SK-N-SH treated with all-trans-retinoic acid at 6 μM for 48 hours (cell line): Measurements from ENCODE around the gene FCHSD2.

Experiments used
- OSR1 ChIP-seq: fragments of 250-450 bp; sonication (Bioruptor Pico); IDR thresholded peaks from 2 replicates; pipeline ENCODE4 v1.8.0; 2022; ENCODE audit warnings: moderate library complexity, mild to moderate bottlenecking, inconsistent platforms
- PPARA ChIP-seq: fragments of 250-450 bp; sonication (Bioruptor Pico); IDR thresholded peaks from 2 replicates; pipeline ENCODE4 v1.5.0; 2020; ENCODE audit warnings: mild to moderate bottlenecking, borderline replicate concordance
- RARB ChIP-seq: fragments of 250-450 bp; sonication (Bioruptor Pico); IDR thresholded peaks from 2 replicates; pipeline ENCODE4 v1.8.0; 2021; ENCODE audit warnings: mild to moderate bottlenecking, moderate library complexity
- ZC3H10 ChIP-seq: fragments of 250-450 bp; sonication (Bioruptor Pico); IDR thresholded peaks from 2 replicates; pipeline ENCODE4 v1.5.1; 2021; ENCODE audit warnings: mild to moderate bottlenecking, moderate library complexity
- ZFP30 ChIP-seq: fragments of 450-650 bp; formaldehyde crosslinking; IDR thresholded peaks from 2 replicates; pipeline ENCODE4 v1.5.0; 2022; ENCODE audit warnings: mild to moderate bottlenecking, moderate library complexity
- ZNF565 ChIP-seq: fragments of 450-650 bp; formaldehyde crosslinking; conservative IDR thresholded peaks from 2 replicates; pipeline ENCODE4 v1.5.0; 2020; ENCODE audit warnings: low read depth, mild to moderate bottlenecking, moderate library complexity
- ZNF70 ChIP-seq: fragments of 450-650 bp; formaldehyde crosslinking; IDR thresholded peaks from 2 replicates; pipeline ENCODE4 v1.5.0; 2020; ENCODE audit warnings: mild to moderate bottlenecking, moderate library complexity
- ZNF8 ChIP-seq: fragments of 450-650 bp; formaldehyde crosslinking; IDR thresholded peaks from 2 replicates; pipeline ENCODE4 v1.5.0; 2020; ENCODE audit warnings: mild to moderate bottlenecking, moderate library complexity
- TF ChIP-seq, protein P1 (sequence below): fragments of 250-450 bp; sonication (Bioruptor Pico); IDR thresholded peaks from 2 replicates; pipeline ENCODE4 v1.8.0; 2020; ENCODE audit warnings: mild to moderate bottlenecking, moderate library complexity, borderline replicate concordance
- TF ChIP-seq, protein P2 (sequence below): fragments of 250-450 bp; sonication (Bioruptor Pico); IDR thresholded peaks from 2 replicates; pipeline ENCODE4 v1.8.0; 2021; ENCODE audit warnings: low read depth, mild to moderate bottlenecking, moderate library complexity, borderline replicate concordance

DNA sequence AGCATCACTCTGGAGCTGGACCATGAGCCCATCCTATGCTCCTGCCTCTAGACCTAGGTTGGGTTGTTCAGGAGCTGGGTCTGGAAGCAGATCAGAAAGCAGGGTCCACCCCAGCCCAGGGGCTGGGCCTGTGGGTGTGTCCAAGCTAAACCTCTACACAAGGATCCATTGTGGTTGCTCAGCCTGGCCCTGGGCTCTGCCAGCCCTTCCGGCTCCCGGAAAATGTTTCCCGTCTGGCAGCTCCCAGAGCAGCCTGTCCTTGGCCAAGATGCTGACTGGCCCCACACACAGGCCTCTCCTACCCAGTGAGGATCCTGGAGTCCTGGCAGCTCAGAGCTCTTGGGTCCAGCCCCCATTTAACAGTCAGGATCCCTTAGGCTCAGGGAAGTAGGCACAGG, 35.3 kb upstream of the FCHSD2 start:
- TF ChIP-seq ZNF565 (CRISPR knock-in tag) (no peak), ZNF70 (no peak), ZFP30 (CRISPR knock-in tag) (no peak), ZC3H10 (CRISPR knock-in tag) (no peak), PPARA (no peak), ZNF8 (CRISPR knock-in tag) (no peak), RARB (CRISPR knock-in tag) (no peak), OSR1 (CRISPR knock-in tag) (no peak)
- TF ChIP-seq, protein P1, sequence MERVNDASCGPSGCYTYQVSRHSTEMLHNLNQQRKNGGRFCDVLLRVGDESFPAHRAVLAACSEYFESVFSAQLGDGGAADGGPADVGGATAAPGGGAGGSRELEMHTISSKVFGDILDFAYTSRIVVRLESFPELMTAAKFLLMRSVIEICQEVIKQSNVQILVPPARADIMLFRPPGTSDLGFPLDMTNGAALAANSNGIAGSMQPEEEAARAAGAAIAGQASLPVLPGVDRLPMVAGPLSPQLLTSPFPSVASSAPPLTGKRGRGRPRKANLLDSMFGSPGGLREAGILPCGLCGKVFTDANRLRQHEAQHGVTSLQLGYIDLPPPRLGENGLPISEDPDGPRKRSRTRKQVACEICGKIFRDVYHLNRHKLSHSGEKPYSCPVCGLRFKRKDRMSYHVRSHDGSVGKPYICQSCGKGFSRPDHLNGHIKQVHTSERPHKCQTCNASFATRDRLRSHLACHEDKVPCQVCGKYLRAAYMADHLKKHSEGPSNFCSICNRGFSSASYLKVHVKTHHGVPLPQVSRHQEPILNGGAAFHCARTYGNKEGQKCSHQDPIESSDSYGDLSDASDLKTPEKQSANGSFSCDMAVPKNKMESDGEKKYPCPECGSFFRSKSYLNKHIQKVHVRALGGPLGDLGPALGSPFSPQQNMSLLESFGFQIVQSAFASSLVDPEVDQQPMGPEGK (CRISPR knock-in tag) = no peak
- TF ChIP-seq, protein P2, sequence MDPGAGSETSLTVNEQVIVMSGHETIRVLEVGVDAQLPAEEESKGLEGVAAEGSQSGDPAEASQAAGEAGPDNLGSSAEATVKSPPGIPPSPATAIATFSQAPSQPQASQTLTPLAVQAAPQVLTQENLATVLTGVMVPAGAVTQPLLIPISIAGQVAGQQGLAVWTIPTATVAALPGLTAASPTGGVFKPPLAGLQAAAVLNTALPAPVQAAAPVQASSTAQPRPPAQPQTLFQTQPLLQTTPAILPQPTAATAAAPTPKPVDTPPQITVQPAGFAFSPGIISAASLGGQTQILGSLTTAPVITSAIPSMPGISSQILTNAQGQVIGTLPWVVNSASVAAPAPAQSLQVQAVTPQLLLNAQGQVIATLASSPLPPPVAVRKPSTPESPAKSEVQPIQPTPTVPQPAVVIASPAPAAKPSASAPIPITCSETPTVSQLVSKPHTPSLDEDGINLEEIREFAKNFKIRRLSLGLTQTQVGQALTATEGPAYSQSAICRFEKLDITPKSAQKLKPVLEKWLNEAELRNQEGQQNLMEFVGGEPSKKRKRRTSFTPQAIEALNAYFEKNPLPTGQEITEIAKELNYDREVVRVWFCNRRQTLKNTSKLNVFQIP (CRISPR knock-in tag) = no peak
